Dendritic cell treated with granulocyte-macrophage colony-stimulating factor and Interleukin-4, amounts not matched to agents 40 ng/mL and 50 ng/mL, for 4 days (primary cell): ENCODE results near the gene MAP3K14.

Experiments used
- H3K27ac Mint-ChIP-seq: one replicate; pipeline ENCODE4 v1.8.0; 2022; ENCODE audit warnings: mild to moderate bottlenecking, mixed read lengths
- H3K27me3 Mint-ChIP-seq: one replicate; pipeline ENCODE4 v1.8.0; 2022; ENCODE audit warnings: mild to moderate bottlenecking, mixed read lengths
- H3K36me3 Mint-ChIP-seq: one replicate; pipeline ENCODE4 v1.8.0; 2022; ENCODE audit warnings: low read depth, mixed read lengths
- H3K4me1 Mint-ChIP-seq: one replicate; pipeline ENCODE4 v1.8.0; 2022; ENCODE audit warnings: low read depth, mixed read lengths
- H3K4me3 Mint-ChIP-seq: one replicate; pipeline ENCODE4 v1.8.0; 2022; ENCODE audit warnings: mild to moderate bottlenecking, moderate library complexity, mixed read lengths
- H3K9me3 Mint-ChIP-seq: one replicate; pipeline ENCODE4 v1.8.0; 2022; ENCODE audit warnings: mixed read lengths
- intact Hi-C: fragments of 100-400 bp; cut with micrococcal nuclease; formaldehyde crosslinking; loops from one replicate; pipeline ENCODE4 v1.15.0; 2022

The MAP3K14 gene

GRCh38 chr17:45293413-45294211 lies 23.2 kb downstream of the MAP3K14 start:
- H3K27me3 Mint-ChIP-seq, result no peaks in the 10 kb centered on the region
- H3K9me3 Mint-ChIP-seq, result no peaks in the 10 kb centered on the region
- intact Hi-C loops, result loop anchor here (2.0 kb wide), 1 partner anchor 13 kb away; no protein-coding TSS in a partner anchor
- peaks cover 91% of the 10 kb centered on the region for H3K4me1 Mint-ChIP-seq
- H3K4me3 Mint-ChIP-seq, result peak overlapping the region; percentile 45
- H3K36me3 Mint-ChIP-seq, result peaks cover 87% of the 10 kb centered on the region
- peak overlapping the region; percentile 94 for H3K27ac Mint-ChIP-seq

GRCh38 chr17:45292696-45293412 lies 24.0 kb downstream of the MAP3K14 start:
- peak overlapping the region; percentile 94 for H3K27ac Mint-ChIP-seq
- no peaks in the 10 kb centered on the region for H3K9me3 Mint-ChIP-seq
- H3K27me3 Mint-ChIP-seq, result no peaks in the 10 kb centered on the region
- intact Hi-C loops, result loop anchor here (2.0 kb wide), 1 partner anchor 14 kb away; no protein-coding TSS in a partner anchor
- peak overlapping the region; percentile 45 for H3K4me3 Mint-ChIP-seq
- H3K36me3 Mint-ChIP-seq, result peaks cover 87% of the 10 kb centered on the region
- H3K4me1 Mint-ChIP-seq, result peaks cover 85% of the 10 kb centered on the region

- intact Hi-C loops, result no loop called here
- Mint-ChIP-seq H3K9me3 (no peaks in the 10 kb centered on the region), H3K36me3 (peaks cover 88% of the 10 kb centered on the region), H3K4me3 (peak overlapping the region; percentile 57), H3K27ac (peak overlapping the region; percentile 94), H3K27me3 (no peaks in the 10 kb centered on the region), H3K4me1 (peaks cover 84% of the 10 kb centered on the region)
Observed at GRCh38 chr17:45291171-45291805, 25.5 kb downstream of the MAP3K14 start.

- Mint-ChIP-seq H3K4me3 (peak overlapping the region; percentile 57), H3K27ac (peak overlapping the region; percentile 94), H3K4me1 (peaks cover 75% of the 10 kb centered on the region), H3K27me3 (no peaks in the 10 kb centered on the region), H3K36me3 (peaks cover 94% of the 10 kb centered on the region), H3K9me3 (no peaks in the 10 kb centered on the region)
- intact Hi-C loops, result no loop called here
Observed at GRCh38 chr17:45290269-45290765, 26.5 kb downstream of the MAP3K14 start.

GRCh38 chr17:45289301-45290268 lies 27.2 kb downstream of the MAP3K14 start:
- intact Hi-C loops, result no loop called here
- Mint-ChIP-seq H3K4me3 (no peak overlapping the region), H3K4me1 (peaks cover 77% of the 10 kb centered on the region), H3K9me3 (no peaks in the 10 kb centered on the region), H3K27ac (peak overlapping the region; percentile 94), H3K27me3 (no peaks in the 10 kb centered on the region), H3K36me3 (peaks cover 98% of the 10 kb centered on the region)

GRCh38 chr17:45288825-45289224 lies 28.0 kb downstream of the MAP3K14 start:
- Mint-ChIP-seq H3K27ac (peak overlapping the region; percentile 94), H3K36me3 (peaks cover 99% of the 10 kb centered on the region), H3K4me1 (peaks cover 77% of the 10 kb centered on the region), H3K9me3 (no peaks in the 10 kb centered on the region), H3K4me3 (no peak overlapping the region), H3K27me3 (no peaks in the 10 kb centered on the region)
- intact Hi-C loops, result no loop called here

- Mint-ChIP-seq H3K9me3 (no peaks in the 10 kb centered on the region), H3K4me1 (peaks cover 69% of the 10 kb centered on the region), H3K36me3 (peaks cover 99% of the 10 kb centered on the region), H3K27ac (no peak overlapping the region), H3K4me3 (no peak overlapping the region), H3K27me3 (no peaks in the 10 kb centered on the region)
- intact Hi-C loops, result no loop called here
Observed at GRCh38 chr17:45287526-45288500, 29.0 kb downstream of the MAP3K14 start.

- no peak overlapping the region for H3K4me3 Mint-ChIP-seq
- H3K4me1 Mint-ChIP-seq, result peaks cover 54% of the 10 kb centered on the region
- H3K9me3 Mint-ChIP-seq, result no peaks in the 10 kb centered on the region
- intact Hi-C loops, result no loop called here
- no peaks in the 10 kb centered on the region for H3K27me3 Mint-ChIP-seq
- H3K27ac Mint-ChIP-seq, result peak overlapping the region; percentile 35
- H3K36me3 Mint-ChIP-seq, result peaks cover 100% of the 10 kb centered on the region
Observed at GRCh38 chr17:45286286-45286685, 30.5 kb downstream of the MAP3K14 start.

GRCh38 chr17:45284176-45285140 lies 32.4 kb downstream of the MAP3K14 start:
- Mint-ChIP-seq H3K9me3 (no peaks in the 10 kb centered on the region), H3K4me1 (peaks cover 42% of the 10 kb centered on the region), H3K27ac (peak overlapping the region; percentile 50), H3K4me3 (no peak overlapping the region), H3K36me3 (peaks cover 100% of the 10 kb centered on the region), H3K27me3 (no peaks in the 10 kb centered on the region)
- intact Hi-C loops, result loop anchor here (2.0 kb wide), 1 partner anchor 100 kb away; no protein-coding TSS in a partner anchor

GRCh38 chr17:45283711-45284110 lies 33.1 kb downstream of the MAP3K14 start:
- no peaks in the 10 kb centered on the region for H3K27me3 Mint-ChIP-seq
- H3K4me1 Mint-ChIP-seq, result peaks cover 42% of the 10 kb centered on the region
- no peaks in the 10 kb centered on the region for H3K9me3 Mint-ChIP-seq
- intact Hi-C loops, result loop anchor here (2.0 kb wide), 1 partner anchor 101 kb away; no protein-coding TSS in a partner anchor
- peak overlapping the region; percentile 50 for H3K27ac Mint-ChIP-seq
- peaks cover 100% of the 10 kb centered on the region for H3K36me3 Mint-ChIP-seq
- H3K4me3 Mint-ChIP-seq, result no peak overlapping the region
